HEK293 (cell line): Measurements from ENCODE around the gene STXBP4.

Experiments
- CTCF ChIA-PET: fragments of 350-600 bp; formaldehyde crosslinking; extraction: SDS; loops from one replicate; lab custom pipeline; 2021; ENCODE audit warnings: antibody characterized with exemption; lab: Yijun Ruan, JAX
- POLR2A ChIA-PET: fragments of 300-600 bp; formaldehyde crosslinking; extraction: SDS; loops from one replicate; lab custom pipeline; 2020; ENCODE audit warnings: antibody characterized with exemption, inconsistent platforms; lab: Yijun Ruan, JAX
- H3K27ac ChIP-seq: fragments of 200-500 bp; sonication (Bioruptor generic); 2 replicates; pipeline ENCODE4 v1.5.1; 2014; ENCODE audit warnings: low read depth, low read length, control low read depth, inconsistent platforms; ENCODE audit errors: extremely low read depth
- H3K36me3 ChIP-seq, 2 experiments: fragments of 200-500 bp in 1 of 2; sonication (Bioruptor generic) in 1 of 2; 1 replicate in 1 of 2; 2 replicates in 1 of 2; pipeline ENCODE4 v1.5.1; 2014 to 2017; ENCODE audit warnings: inconsistent platforms in 2 of 2, low read length in 2 of 2; ENCODE audit not compliant: control insufficient read depth in 2 of 2, insufficient read depth in 1 of 2
- H3K4me1 ChIP-seq: fragments of 200-500 bp; sonication (Bioruptor generic); 2 replicates; pipeline ENCODE4 v1.5.1; 2014; ENCODE audit warnings: mild to moderate bottlenecking, low read length, inconsistent platforms; ENCODE audit not compliant: control insufficient read depth, insufficient read depth
- H3K4me3 ChIP-seq: 2 replicates; pipeline ENCODE4 v1.5.1; 2011; ENCODE audit warnings: low read depth, mild to moderate bottlenecking, control low read depth, low read length, moderate library complexity
- H3K9me3 ChIP-seq: fragments of 200-500 bp; sonication (Bioruptor generic); 2 replicates; pipeline ENCODE4 v1.5.1; 2014; ENCODE audit warnings: low read depth, low read length, inconsistent platforms; ENCODE audit not compliant: control insufficient read depth, insufficient read depth
- KLF1 ChIP-seq: fragments of 450-650 bp; formaldehyde crosslinking; IDR thresholded peaks from 2 replicates; pipeline ENCODE4 v1.5.1; 2016; ENCODE audit warnings: missing biosample characterization, missing genetic modification characterization
- PRDM1 ChIP-seq: fragments of 450-650 bp; formaldehyde crosslinking; IDR thresholded peaks from 2 replicates; pipeline ENCODE4; 2016; ENCODE audit warnings: missing biosample characterization, missing genetic modification characterization
- REPIN1 ChIP-seq: fragments of 450-650 bp; formaldehyde crosslinking; IDR thresholded peaks from 2 replicates; pipeline ENCODE4 v1.5.1; 2017; ENCODE audit warnings: missing biosample characterization, missing genetic modification characterization, low read depth
- REST ChIP-seq: fragments of 450-650 bp; formaldehyde crosslinking; IDR thresholded peaks from 2 replicates; pipeline ENCODE4 v1.5.1; 2016; ENCODE audit warnings: missing biosample characterization, missing genetic modification characterization
- TCF7L2 ChIP-seq: IDR thresholded peaks from 2 replicates; pipeline ENCODE4 v1.6.1; 2011; ENCODE audit warnings: low read depth, mild to moderate bottlenecking, inconsistent platforms, low read length, moderate library complexity, borderline replicate concordance
- TRIM28 ChIP-seq: IDR thresholded peaks from 2 replicates; pipeline ENCODE4 v1.6.1; 2011; ENCODE audit warnings: low read length, control low read depth, borderline replicate concordance
- ZFP3 ChIP-seq: fragments of 450-650 bp; formaldehyde crosslinking; IDR thresholded peaks from 2 replicates; pipeline ENCODE4 v1.5.1; 2016; ENCODE audit warnings: low read depth, missing biosample characterization, missing genetic modification characterization
- ZNF133 ChIP-seq: fragments of 450-650 bp; formaldehyde crosslinking; IDR thresholded peaks from 2 replicates; pipeline ENCODE4 v1.5.1; 2016; ENCODE audit warnings: missing biosample characterization, missing genetic modification characterization
- ZNF155 ChIP-seq: fragments of 450-650 bp; formaldehyde crosslinking; IDR thresholded peaks from 2 replicates; pipeline ENCODE4 v1.5.1; 2016; ENCODE audit warnings: missing biosample characterization, missing genetic modification characterization
- ZNF169 ChIP-seq: fragments of 450-650 bp; formaldehyde crosslinking; IDR thresholded peaks from 2 replicates; pipeline ENCODE4 v1.5.1; 2016; ENCODE audit warnings: missing biosample characterization, missing genetic modification characterization
- ZNF184 ChIP-seq: fragments of 450-650 bp; IDR thresholded peaks from 2 replicates; pipeline ENCODE4 v1.5.1; 2018; ENCODE audit warnings: missing biosample characterization, mild to moderate bottlenecking, missing genetic modification characterization
- ZNF266 ChIP-seq: fragments of 450-650 bp; formaldehyde crosslinking; IDR thresholded peaks from 2 replicates; pipeline ENCODE4 v1.5.1; 2016; ENCODE audit warnings: missing biosample characterization, missing genetic modification characterization, low read depth
- ZNF530 ChIP-seq: fragments of 450-650 bp; formaldehyde crosslinking; IDR thresholded peaks from 2 replicates; pipeline ENCODE4 v1.5.1; 2016; ENCODE audit warnings: low read depth, missing biosample characterization, missing genetic modification characterization
- ZNF600 ChIP-seq: fragments of 450-650 bp; formaldehyde crosslinking; IDR thresholded peaks from 2 replicates; pipeline ENCODE4 v1.5.1; 2016; ENCODE audit warnings: missing biosample characterization, missing genetic modification characterization
- ZNF658 ChIP-seq: fragments of 450-650 bp; formaldehyde crosslinking; IDR thresholded peaks from 2 replicates; pipeline ENCODE4; 2016; ENCODE audit warnings: missing biosample characterization, missing genetic modification characterization
- ZNF747 ChIP-seq: fragments of 450-650 bp; formaldehyde crosslinking; IDR thresholded peaks from 2 replicates; pipeline ENCODE4 v1.5.1; 2016; ENCODE audit warnings: missing biosample characterization, missing genetic modification characterization
- TF ChIP-seq, protein P1 (sequence below): fragments of 450-650 bp; formaldehyde crosslinking; IDR thresholded peaks from 2 replicates; pipeline ENCODE4 v1.5.1; 2016; ENCODE audit warnings: missing biosample characterization, missing genetic modification characterization
- TF ChIP-seq, protein P2 (sequence below): fragments of 450-650 bp; formaldehyde crosslinking; IDR thresholded peaks from 2 replicates; pipeline ENCODE4 v1.5.1; 2016; ENCODE audit warnings: missing biosample characterization, missing genetic modification characterization
- TF ChIP-seq, protein P3 (sequence below): IDR thresholded peaks from 2 replicates; pipeline ENCODE4 v1.6.1; 2011; ENCODE audit warnings: mild to moderate bottlenecking, low read depth, low read length, borderline replicate concordance
- TF ChIP-seq, protein P4 (sequence below): fragments of 450-650 bp; formaldehyde crosslinking; IDR thresholded peaks from 2 replicates; pipeline ENCODE4 v1.5.1; 2016; ENCODE audit warnings: missing biosample characterization, missing genetic modification characterization

STXBP4 gene

DNA sequence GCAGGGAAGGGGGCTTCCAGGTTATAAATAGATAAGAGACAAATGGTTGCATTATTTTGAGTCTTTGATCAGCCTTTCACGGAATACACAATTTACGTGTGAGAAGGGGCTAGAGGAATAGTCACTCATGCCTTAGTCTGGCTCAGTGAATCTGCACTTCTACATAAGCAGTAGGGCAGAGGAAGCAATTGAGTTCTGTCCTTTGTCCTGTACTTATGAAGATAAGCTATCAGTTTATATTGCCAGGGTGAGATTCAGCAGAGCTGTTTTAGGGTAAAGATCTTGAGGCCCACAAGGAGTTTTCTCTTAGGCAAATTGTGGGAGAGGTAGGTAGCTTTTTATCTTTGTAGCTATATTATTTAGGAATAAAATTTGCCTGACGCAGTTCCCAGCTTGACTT, 34.6 kb upstream of the STXBP4 start:
- POLR2A ChIA-PET, result no interaction called here

GRCh38 chr17:54935471-54935870, 33.1 kb upstream of the STXBP4 start:
- CTCF ChIA-PET, result no interaction called here

More for the DNA sequence above, 34.6 kb upstream of the STXBP4 start:
- no peak overlapping the region for H3K4me3 ChIP-seq
- peaks cover 44 to 74% of the 10 kb centered on the region in 2 experiments for H3K36me3 ChIP-seq
- peaks cover 5% of the 10 kb centered on the region; the same call in 1 of the 2 replicates for H3K4me1 ChIP-seq
- no peak overlapping the region for H3K27ac ChIP-seq
- no peak for TF ChIP-seq ZNF133 (tag by site-specific recombination)
- TF ChIP-seq ZNF530 (tag by site-specific recombination), result no peak
- TF ChIP-seq, protein P1, sequence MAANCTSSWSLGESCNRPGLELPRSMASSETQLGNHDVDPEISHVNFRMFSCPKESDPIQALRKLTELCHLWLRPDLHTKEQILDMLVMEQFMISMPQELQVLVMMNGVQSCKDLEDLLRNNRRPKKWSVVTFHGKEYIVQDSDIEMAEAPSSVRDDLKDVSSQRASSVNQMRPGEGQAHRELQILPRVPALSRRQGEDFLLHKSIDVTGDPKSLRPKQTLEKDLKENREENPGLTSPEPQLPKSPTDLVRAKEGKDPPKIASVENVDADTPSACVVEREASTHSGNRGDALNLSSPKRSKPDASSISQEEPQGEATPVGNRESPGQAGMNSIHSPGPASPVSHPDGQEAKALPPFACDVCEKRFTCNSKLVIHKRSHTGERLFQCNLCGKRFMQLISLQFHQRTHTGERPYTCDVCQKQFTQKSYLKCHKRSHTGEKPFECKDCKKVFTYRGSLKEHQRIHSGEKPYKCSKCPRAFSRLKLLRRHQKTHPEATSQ (tag by site-specific recombination), result no peak
- no peak for TF ChIP-seq ZNF658 (tag by site-specific recombination)
- TF ChIP-seq, protein P2, sequence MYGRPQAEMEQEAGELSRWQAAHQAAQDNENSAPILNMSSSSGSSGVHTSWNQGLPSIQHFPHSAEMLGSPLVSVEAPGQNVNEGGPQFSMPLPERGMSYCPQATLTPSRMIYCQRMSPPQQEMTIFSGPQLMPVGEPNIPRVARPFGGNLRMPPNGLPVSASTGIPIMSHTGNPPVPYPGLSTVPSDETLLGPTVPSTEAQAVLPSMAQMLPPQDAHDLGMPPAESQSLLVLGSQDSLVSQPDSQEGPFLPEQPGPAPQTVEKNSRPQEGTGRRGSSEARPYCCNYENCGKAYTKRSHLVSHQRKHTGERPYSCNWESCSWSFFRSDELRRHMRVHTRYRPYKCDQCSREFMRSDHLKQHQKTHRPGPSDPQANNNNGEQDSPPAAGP (tag by site-specific recombination), result no peak
- no peak for TF ChIP-seq TCF7L2
- no peak for TF ChIP-seq REPIN1 (tag by site-specific recombination)
- TF ChIP-seq, protein P3, sequence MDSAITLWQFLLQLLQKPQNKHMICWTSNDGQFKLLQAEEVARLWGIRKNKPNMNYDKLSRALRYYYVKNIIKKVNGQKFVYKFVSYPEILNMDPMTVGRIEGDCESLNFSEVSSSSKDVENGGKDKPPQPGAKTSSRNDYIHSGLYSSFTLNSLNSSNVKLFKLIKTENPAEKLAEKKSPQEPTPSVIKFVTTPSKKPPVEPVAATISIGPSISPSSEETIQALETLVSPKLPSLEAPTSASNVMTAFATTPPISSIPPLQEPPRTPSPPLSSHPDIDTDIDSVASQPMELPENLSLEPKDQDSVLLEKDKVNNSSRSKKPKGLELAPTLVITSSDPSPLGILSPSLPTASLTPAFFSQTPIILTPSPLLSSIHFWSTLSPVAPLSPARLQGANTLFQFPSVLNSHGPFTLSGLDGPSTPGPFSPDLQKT, result no peak
- CTCF ChIA-PET, result no interaction called here
- H3K9me3 ChIP-seq, result no peaks in the 10 kb centered on the region

More at GRCh38 chr17:54935471-54935870, 33.1 kb upstream of the STXBP4 start:
- no peaks in the 10 kb centered on the region for H3K9me3 ChIP-seq
- POLR2A ChIA-PET, result interaction anchor here (0.7 kb wide), 1 partner anchor 35 kb away, joined by 6 read pairs; no protein-coding TSS in a partner anchor
- TF ChIP-seq ZNF184 (tag by site-specific recombination) (no peak), PRDM1 (tag by site-specific recombination) (no peak), ZNF266 (tag by site-specific recombination) (no peak), ZNF155 (tag by site-specific recombination) (no peak), ZNF530 (tag by site-specific recombination) (no peak), TRIM28 (no peak), KLF1 (no peak), REST (tag by site-specific recombination) (no peak), ZNF169 (no peak), ZNF600 (no peak), ZFP3 (tag by site-specific recombination) (no peak), ZNF747 (tag by site-specific recombination) (no peak)
- TF ChIP-seq, protein P4, sequence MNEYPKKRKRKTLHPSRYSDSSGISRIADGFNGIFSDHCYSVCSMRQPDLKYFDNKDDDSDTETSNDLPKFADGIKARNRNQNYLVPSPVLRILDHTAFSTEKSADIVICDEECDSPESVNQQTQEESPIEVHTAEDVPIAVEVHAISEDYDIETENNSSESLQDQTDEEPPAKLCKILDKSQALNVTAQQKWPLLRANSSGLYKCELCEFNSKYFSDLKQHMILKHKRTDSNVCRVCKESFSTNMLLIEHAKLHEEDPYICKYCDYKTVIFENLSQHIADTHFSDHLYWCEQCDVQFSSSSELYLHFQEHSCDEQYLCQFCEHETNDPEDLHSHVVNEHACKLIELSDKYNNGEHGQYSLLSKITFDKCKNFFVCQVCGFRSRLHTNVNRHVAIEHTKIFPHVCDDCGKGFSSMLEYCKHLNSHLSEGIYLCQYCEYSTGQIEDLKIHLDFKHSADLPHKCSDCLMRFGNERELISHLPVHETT (tag by site-specific recombination), result no peak
- no peak overlapping the region for H3K27ac ChIP-seq
- H3K4me3 ChIP-seq, result no peak overlapping the region
- peaks cover 44 to 73% of the 10 kb centered on the region in 2 experiments for H3K36me3 ChIP-seq
- peaks cover 5% of the 10 kb centered on the region; the same call in 1 of the 2 replicates for H3K4me1 ChIP-seq
